ENCODE data around the gene TNPO2. TPM values are rescaled to one million over a fixed set of nuclear protein-coding genes. Genes with fewer than 3 reads are reported as not detected.
"Not testable (repeated sequence)": the region's sequence is repeated elsewhere in the genome, so short reads cannot be mapped to it uniquely, and the experiment has no call there.

Gene TNPO2
- total RNA-seq, 2 donors from 2014 or later = 46.7 to 65.5 TPM

DNA sequence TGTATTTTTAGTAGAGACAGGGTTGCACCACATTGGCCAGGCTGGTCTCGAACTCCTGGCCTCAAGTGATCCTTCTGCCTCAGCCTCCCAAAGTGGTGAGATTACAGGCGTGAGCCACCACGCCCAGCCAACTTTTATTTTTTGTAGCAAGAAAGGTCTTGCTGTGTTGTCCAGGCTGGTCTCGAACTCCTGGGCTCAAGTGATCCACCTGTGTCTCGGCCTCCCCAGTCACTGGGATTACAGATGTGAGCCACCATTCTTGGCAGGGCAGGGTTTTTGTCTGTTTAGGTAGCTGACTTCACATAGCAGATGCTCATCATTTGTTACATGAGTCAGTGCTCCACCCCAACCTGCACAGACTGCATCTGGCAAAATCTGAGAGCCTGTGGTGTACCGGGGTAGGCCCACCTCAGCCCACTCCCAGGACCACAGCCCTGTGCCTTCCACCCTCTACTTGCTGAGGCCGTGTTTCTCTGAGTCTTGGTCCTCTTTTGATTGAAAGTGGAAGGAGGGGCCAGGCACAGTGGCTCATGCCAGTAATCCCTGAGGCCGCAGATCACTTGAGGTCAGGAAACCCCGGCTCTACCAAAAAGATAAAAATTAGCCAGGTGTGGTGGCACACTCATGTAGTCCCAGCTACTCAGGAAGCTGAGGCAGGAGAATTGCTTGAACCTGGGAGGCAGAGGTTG, 4.2 kb upstream of the TNPO2 start:
- Histone ChIP-seq H3K9me3 (no peaks in the 10 kb centered on the region), H3K4me1 (peaks cover 4% of the 10 kb centered on the region), H3K27ac (no peak overlapping the region), H3K27me3 (no peaks in the 10 kb centered on the region), H3K9ac (ENCODE audit: low read depth in 2 of 2, low read length in 2 of 2) (no peak overlapping the region), H3K36me3 (peaks cover 8% of the 10 kb centered on the region), H3K4me3 (no peak overlapping the region)
- intact Hi-C loops (cut with DNase I) = no loop called here
- no peak for DNase-seq
- TF ChIP-seq, protein P1, sequence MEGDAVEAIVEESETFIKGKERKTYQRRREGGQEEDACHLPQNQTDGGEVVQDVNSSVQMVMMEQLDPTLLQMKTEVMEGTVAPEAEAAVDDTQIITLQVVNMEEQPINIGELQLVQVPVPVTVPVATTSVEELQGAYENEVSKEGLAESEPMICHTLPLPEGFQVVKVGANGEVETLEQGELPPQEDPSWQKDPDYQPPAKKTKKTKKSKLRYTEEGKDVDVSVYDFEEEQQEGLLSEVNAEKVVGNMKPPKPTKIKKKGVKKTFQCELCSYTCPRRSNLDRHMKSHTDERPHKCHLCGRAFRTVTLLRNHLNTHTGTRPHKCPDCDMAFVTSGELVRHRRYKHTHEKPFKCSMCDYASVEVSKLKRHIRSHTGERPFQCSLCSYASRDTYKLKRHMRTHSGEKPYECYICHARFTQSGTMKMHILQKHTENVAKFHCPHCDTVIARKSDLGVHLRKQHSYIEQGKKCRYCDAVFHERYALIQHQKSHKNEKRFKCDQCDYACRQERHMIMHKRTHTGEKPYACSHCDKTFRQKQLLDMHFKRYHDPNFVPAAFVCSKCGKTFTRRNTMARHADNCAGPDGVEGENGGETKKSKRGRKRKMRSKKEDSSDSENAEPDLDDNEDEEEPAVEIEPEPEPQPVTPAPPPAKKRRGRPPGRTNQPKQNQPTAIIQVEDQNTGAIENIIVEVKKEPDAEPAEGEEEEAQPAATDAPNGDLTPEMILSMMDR (IDR thresholded peaks at IDR 0.05) = no peak

DNA sequence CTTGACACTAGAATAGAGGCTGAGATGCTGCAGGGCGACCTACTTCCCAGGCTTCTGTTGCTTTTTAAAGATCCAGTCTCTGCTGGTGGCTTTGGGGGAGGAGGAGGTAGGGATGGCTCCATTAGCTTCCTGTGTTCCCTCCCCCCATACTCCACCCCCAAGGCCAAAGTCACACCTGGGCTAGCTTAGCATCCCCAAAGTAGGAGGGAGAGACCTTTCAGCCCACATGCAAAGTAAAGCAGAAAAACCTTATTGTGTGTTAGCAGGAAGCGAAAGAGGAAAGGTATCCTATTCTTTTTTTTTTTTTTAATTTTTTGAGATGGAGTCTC, 3.2 kb upstream of the TNPO2 start:
- Histone ChIP-seq H3K4me3 (no peak overlapping the region), H3K27ac (no peak overlapping the region), H3K9me3 (no peaks in the 10 kb centered on the region), H3K36me3 (peaks cover 8% of the 10 kb centered on the region), H3K27me3 (no peaks in the 10 kb centered on the region), H3K9ac (ENCODE audit: low read depth in 2 of 2, low read length in 2 of 2) (no peak overlapping the region), H3K4me1 (no peaks in the 10 kb centered on the region)
- intact Hi-C loops (cut with DNase I) = no loop called here
- no peak for DNase-seq
- TF ChIP-seq, protein P1 (IDR thresholded peaks at IDR 0.05) = no peak

DNA sequence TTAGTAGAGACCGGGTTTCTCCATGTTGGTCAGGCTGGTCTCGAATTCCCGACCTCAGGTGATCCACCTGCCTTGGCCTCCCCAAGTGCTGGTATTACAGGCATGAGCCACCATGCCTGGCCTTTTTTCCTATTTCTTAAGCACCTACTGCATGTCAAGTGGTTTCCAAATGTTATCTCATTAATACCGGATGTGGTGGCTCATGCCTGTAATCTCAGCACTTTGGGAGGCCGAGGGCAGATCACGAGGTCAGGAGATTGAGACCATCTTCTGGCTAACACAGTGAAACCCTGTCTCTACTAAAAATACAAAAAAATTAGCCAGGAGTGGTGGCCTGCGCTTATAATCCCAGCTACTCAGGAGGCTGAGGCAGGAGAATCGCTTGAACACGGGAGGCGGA, 1.9 kb upstream of the TNPO2 start:
- DNase-seq; H3K9ac ChIP-seq (ENCODE audit: low read depth in 2 of 2, low read length in 2 of 2); H3K4me1 ChIP-seq; H3K36me3 ChIP-seq; H3K27ac ChIP-seq; intact Hi-C loops (cut with DNase I); H3K27me3 ChIP-seq; H3K4me3 ChIP-seq; H3K9me3 ChIP-seq: not testable (repeated sequence)

DNA sequence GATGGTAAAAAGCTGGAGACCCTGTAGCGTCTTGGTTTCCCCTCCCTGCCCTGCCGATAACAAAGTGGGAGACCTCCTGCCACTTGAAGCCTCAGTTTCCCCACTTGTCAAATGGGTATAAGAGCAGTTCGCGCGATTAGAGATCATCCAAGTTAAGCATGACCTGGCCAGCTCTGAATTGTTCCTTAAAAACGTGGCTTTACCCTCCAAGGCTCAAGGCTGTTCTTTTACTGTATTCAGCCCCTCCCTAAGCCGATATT, 421 bp downstream of the TNPO2 start:
- H3K4me3 ChIP-seq = peak overlapping the region; percentile 72
- H3K9me3 ChIP-seq = no peaks in the 10 kb centered on the region
- no peaks in the 10 kb centered on the region for H3K36me3 ChIP-seq
- H3K27me3 ChIP-seq = no peaks in the 10 kb centered on the region
- peak overlapping the region; percentile 82 for H3K27ac ChIP-seq
- H3K4me1 ChIP-seq = no peaks in the 10 kb centered on the region
- intact Hi-C loops (cut with DNase I) = loop anchor here (5.0 kb wide), 1 partner anchor 34 kb away; no protein-coding TSS in a partner anchor
- DNase-seq = no peak
- TF ChIP-seq, protein P1 (IDR thresholded peaks at IDR 0.05) = no peak
- peak overlapping the region; percentile 53 to 90 for H3K9ac ChIP-seq (ENCODE audit: low read depth in 2 of 2, low read length in 2 of 2)

DNA sequence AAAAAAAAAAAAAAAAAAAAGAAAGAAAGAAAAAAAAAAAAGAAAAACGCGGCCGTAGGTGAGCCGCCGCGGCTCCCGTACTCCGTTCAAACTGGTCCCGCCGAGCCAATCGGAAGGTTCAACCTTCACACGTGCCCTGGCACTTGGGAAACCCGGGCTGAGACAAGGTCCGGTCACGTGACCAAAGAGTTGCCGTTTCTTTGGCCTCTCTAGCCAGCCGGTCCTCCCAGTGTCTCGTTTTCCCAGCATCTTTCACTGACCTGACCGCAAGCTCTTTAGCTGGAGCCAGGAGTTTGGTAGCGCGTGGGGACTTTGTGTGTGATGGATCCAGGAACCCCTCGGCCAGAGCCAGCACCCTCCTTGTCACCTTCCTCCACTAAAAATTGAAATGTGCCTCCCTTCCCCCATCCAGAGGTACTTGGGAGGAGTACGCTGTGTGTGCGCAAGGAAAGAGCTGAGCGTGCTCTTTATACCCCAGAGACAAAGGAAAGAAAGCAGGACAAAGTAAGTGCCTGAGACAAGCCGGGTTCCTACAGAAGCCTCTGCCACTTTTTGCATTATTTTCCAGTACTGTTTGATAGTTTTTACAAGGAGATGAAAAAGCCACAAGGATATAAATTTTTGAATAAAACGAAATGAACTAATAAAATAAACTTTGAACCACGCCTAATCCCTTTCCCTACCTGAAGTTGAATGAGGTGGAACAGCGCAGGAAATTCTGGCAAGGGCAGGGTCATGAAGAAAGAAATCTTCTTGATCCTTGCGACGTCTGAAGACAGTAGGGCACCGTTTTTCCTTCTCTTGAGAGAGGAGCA, 959 bp downstream of the TNPO2 start:
- no peaks in the 10 kb centered on the region for H3K27me3 ChIP-seq

More for the DNA sequence above, 959 bp downstream of the TNPO2 start:
- DNase-seq = peak; percentile 98
- H3K4me1 ChIP-seq = no peaks in the 10 kb centered on the region
- peak overlapping the region; percentile 82 for H3K27ac ChIP-seq
- peak overlapping the region; percentile 72 for H3K4me3 ChIP-seq
- no peaks in the 10 kb centered on the region for H3K9me3 ChIP-seq
- TF ChIP-seq, protein P1 (IDR thresholded peaks at IDR 0.05) = no peak
- H3K9ac ChIP-seq (ENCODE audit: low read depth in 2 of 2, low read length in 2 of 2) = peak overlapping the region; percentile 53 to 90
- intact Hi-C loops (cut with DNase I) = loop anchor here (5.0 kb wide), 1 partner anchor 35 kb away; no protein-coding TSS in a partner anchor
- no peaks in the 10 kb centered on the region for H3K36me3 ChIP-seq

Measured in colonic mucosa (tissue), 4 donors.